Activated CD4-positive, alpha-beta T cell treated with anti-CD3 and anti-CD28 coated beads, Interleukin-2, amount 50 U/mL, for 16 hours (primary cell): Measurements from ENCODE around the gene PIGA.

ENCODE experiments used
- DNase-seq: peaks from one replicate; pipeline ENCODE4 v3.0.0-alpha.2; 2020

The PIGA gene

GRCh38 chrX:15335135-15336022, at the start of gene PIGA:
Gene PIGA (minus strand): TSS chrX:15335523. CDS start chrX:15331930, 3,593 bp downstream.
- peak; percentile 94 for DNase-seq

- DNase-seq: no peak
These were observed 49.0 kb upstream of the PIGA start, which contains the start of gene VEGFD for GRCh38 chrX:15384304-15384703. Gene VEGFD (minus strand): TSS chrX:15384413. CDS start chrX:15383946, 467 bp downstream.

- DNase-seq: no peak
These were observed 47.5 kb upstream of the PIGA start for GRCh38 chrX:15382813-15383212.

- DNase-seq: no peak
These were observed 41.6 kb upstream of the PIGA start for GRCh38 chrX:15376956-15377355.

GRCh38 chrX:15373976-15374375, 38.7 kb upstream of the PIGA start:
- DNase-seq: no peak

- DNase-seq: no peak
These were observed 31.4 kb upstream of the PIGA start for GRCh38 chrX:15366506-15367352.

- no peak for DNase-seq
These were observed 24.4 kb upstream of the PIGA start for GRCh38 chrX:15359701-15360100.

GRCh38 chrX:15358533-15358932, 23.2 kb upstream of the PIGA start:
- no peak for DNase-seq

GRCh38 chrX:15356444-15356843, 21.1 kb upstream of the PIGA start:
- DNase-seq: no peak

- no peak for DNase-seq
These were observed 15.1 kb upstream of the PIGA start for GRCh38 chrX:15350329-15350996.

- DNase-seq: peak; percentile 46
These were observed 13.7 kb upstream of the PIGA start for GRCh38 chrX:15349046-15349445.

- no peak for DNase-seq
These were observed 10.7 kb upstream of the PIGA start for GRCh38 chrX:15345976-15346375.

- no peak for DNase-seq
These were observed 8.8 kb upstream of the PIGA start for GRCh38 chrX:15344106-15344505.

- no peak for DNase-seq
These were observed 7.8 kb upstream of the PIGA start for GRCh38 chrX:15343075-15343476.

GRCh38 chrX:15340867-15341266, 5.5 kb upstream of the PIGA start:
- DNase-seq: no peak

GRCh38 chrX:15336023-15336413, 695 bp upstream of the PIGA start:
- DNase-seq: peak; percentile 16

- DNase-seq: peak; percentile 11
These were observed 762 bp downstream of the PIGA start for GRCh38 chrX:15334561-15334960.

- no peak for DNase-seq
These were observed 6.5 kb downstream of the PIGA start for GRCh38 chrX:15328821-15329220.

- no peak for DNase-seq
These were observed 7.2 kb downstream of the PIGA start for GRCh38 chrX:15328131-15328530.

- no peak for DNase-seq
These were observed 12.9 kb downstream of the PIGA start for GRCh38 chrX:15322472-15322871.

GRCh38 chrX:15322072-15322471, 13.3 kb downstream of the PIGA start:
- DNase-seq: no peak

- DNase-seq: no peak
These were observed 13.9 kb downstream of the PIGA start for GRCh38 chrX:15321447-15321846.

- no peak for DNase-seq
These were observed 15.0 kb downstream of the PIGA start for GRCh38 chrX:15320297-15320696.
